DMS 273 treated with DMSO at 0.1 percent for 48 hours (cell line): ENCODE measurements around the gene OLFM3.

ENCODE experiments used
- DNase-seq: peaks from one replicate; lab custom pipeline; 2025; lab: John Stamatoyannopoulos, UW

The OLFM3 gene

DNA sequence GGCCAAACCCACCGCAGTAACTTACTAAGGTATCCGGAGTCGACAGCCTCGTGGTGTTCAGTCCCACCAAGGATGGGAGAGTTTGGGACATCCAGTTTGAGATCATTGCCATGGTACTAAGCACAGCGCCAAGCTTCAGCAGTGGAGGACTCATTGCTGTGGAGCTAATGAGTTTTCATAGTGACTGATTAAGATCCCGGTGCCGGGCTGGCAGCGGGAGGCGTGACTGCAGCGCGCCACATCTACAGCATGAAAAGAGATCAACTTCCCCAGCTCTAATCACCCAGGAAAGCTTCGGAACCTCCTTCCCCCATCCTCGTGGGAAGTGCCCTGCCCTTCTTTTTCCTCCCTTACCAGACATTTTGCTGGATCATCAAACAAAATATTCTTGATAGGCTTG, 149.9 kb downstream of the OLFM3 start:
- no peak for DNase-seq

DNA sequence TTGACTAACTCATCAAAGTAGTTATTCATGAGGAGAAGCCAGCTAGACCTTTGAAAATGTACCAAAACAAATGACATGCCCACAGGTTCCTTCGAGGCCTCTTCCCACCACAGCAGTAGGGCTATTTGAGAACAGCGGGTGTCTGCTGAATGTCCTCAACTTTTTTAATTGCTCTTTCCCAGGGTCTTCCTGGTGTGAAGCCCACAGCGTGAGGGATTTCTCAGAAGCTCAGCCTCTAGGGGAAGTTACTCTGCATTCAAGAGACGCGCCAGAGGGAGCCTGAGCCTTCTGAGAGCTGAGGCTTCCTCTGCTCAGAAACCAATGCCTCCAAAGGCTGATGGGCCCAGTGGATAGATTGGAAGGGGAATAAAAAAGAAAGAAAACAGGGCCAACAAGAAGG, 153.6 kb downstream of the OLFM3 start:
- no peak for DNase-seq

DNA sequence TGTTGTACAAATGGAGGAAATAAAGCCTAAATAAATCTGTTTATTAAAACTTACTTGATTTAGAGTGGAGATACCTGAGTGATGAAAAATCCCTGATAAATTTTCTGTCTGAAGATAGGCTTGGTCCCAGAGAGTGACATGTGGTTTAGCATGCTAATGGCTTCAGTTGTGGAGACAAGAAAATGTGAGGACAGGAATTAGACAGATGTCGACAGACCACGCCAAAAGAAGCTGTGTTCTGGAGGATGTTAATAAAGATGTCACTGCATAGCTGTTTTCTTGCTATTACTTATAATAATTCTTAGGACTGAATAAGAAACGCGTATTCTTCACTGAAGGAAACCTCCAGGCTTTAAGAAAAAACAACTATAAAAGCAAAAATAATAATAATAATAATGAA, 154.9 kb downstream of the OLFM3 start:
- no peak for DNase-seq

DNA sequence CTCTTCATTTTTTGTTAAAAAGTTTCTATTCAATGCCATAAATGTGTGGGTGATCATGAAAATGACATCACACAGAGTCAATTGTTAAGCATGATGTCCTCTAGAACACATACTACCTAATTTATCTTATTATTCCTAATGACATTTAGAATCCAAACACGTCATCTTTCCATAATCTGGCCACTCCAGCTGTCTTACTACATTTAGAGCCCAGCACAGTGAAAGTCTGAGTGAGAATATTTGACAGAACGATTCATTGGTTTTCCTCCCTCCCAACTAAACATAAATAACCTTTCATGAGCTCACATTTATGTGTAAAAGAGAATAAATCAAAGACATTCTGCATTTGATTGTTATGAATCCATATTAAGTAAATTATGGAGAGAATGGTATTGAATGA, 160.7 kb downstream of the OLFM3 start:
- no peak for DNase-seq

DNA sequence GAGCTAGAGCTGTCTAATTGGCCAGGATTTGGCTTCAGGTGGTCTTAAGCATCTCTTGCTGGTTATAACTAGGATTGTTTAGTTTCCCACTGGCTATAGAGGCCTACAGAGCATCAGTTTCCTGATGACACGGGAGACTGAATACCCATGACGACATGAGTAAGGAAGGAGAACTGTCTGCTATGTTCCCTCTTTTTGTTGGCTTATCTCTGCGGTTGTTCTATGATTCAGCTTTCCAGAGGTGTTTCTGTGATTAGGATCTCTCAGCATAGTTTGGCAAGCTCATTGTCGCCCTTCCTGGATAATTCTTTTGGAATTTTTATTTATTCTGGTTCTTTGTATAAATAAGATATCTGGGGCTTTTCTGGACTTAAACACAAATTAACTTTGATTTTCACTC, 163.4 kb downstream of the OLFM3 start:
- DNase-seq, result no peak

DNA sequence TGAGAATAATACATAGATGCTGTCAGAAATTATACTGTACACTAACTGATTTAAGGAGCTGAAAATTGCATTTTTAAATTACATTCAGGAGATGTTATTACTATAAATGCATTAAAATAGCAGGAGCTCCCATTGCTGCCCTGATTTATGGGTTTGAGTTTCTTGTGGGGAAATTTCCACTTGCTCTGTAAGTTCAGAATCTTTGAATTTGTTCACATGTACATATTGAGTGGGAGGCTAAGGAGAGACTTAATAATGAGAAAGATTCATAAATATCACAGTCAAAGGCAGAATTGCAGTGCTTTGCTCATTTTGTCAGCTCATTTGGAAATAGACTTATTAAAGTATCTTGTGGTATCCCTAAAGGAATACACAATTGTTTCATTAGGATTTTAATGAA, 170.3 kb downstream of the OLFM3 start:
- no peak for DNase-seq

DNA sequence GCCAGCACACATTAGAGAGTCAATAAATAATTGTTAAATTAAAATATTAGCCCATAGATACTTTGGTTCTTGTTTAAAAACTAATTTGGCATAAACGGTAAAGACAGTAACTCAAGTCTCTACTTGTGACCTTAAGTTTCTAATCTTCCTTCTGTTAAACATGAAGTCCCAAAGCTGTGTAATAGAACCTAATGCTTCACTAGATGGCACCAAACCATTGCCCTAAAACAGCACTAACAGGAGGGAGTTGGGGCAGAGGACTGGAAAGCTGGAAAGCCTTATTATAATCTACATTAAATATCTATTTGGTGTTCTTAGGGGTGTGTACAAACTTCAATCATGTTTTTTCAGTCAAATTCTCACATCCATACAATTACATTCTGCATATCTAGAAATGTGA, 176.7 kb downstream of the OLFM3 start:
- no peak for DNase-seq

DNA sequence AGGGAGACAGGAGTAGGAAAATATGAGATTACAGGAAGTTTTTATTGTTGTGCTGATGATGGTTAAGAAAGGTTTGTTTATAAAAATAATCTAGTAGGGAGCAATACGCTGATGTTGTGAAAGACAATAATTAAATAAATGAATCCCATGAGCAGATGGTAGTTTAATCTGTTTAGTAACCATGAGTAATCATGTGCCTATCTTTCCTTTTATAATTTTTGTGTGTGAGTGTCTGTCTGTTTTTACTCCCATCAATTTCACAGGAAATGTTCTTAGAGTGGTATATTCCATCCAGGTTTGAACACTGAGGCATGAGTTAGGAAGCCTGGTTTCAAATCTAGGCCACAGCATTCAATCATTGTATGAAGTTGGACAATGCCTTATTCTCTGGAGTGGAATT, 180.5 kb downstream of the OLFM3 start:
- DNase-seq, result no peak

DNA sequence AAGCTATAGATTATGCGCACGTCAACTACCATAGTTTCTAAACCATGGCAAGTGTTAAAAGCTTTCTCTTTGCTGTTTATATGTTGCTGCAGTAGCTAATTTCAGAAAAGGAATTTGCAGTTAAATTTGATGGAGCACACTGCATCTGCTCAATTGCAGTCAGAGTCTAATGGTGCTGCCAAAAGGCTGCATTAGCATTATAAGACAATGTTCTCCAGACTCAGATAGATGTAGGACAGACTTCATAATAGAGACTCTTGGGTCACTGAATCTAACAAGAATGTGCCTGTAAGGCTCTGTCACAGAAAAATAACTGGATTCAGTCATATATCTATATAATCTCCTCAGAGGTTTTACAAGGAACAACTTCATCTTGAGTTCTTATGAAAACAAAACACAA, 198.3 kb downstream of the OLFM3 start:
- no peak for DNase-seq

DNA sequence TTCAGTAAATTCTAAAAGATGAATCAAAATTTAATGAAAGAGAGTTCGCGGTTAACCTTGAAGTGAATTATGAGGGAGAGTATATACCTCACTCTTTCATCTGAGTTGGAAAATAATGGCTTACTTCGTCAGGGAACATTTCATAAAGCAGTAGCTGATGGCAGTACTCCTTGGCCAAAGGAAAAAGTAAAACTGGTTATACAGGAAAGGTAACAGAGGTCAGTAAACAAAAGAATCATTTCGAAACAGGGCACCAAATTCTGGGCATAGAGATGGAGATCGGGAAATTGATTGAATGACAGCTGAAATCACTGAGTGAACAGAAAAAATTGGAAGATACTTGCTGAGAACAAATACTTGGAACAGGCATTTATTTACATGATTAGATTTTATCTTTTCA, 199.0 kb downstream of the OLFM3 start:
- DNase-seq, result no peak

DNA sequence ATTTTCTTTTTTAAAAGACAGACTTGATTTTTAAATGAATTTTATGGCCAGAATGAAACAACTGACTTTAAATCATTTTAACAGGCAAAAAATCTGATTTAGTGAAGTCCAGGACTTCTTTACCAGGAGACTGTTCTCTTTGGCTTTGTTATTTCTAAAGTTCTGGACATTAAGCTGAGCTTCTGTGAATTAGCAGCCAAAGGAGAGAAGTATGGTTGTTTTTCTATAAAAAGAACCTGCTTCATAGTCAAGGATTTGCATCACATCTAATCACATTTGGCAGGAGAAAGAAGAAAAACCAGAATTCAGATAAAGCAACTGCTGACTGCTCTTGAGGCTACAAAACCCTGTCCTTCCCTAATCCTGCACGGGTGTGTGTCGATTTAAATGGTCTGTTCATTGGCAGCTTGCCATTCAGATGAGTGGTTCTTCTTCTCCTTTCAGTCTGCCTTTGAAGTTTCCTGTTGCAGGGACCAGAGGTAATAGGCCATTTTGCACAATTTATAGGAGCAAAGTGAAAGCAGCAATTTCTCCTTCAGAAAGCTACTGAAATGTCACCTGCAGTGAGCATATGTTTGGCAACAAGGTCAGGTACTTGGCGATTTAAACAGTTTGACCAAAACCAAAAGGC, 215.4 kb downstream of the OLFM3 start:
- DNase-seq, result no peak

DNA sequence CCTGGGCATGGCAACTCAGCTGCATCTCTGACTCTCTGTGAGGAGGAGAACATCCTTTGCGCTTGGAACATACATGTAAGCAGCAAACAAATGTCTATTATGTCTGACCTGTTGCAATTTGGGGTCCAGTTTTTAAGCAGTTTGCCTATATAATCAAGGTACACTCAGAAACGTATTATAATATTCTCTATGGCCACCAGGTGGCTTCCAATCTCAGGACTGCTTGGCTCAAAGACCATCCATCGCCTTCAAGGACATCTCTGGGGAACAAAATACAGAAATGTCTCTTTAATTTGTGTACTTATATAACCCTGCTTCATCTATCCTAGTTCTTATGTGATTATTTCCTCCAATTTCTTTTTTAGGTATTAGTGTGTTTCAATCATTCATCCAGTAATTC, 227.2 kb downstream of the OLFM3 start:
- DNase-seq, result no peak

DNA sequence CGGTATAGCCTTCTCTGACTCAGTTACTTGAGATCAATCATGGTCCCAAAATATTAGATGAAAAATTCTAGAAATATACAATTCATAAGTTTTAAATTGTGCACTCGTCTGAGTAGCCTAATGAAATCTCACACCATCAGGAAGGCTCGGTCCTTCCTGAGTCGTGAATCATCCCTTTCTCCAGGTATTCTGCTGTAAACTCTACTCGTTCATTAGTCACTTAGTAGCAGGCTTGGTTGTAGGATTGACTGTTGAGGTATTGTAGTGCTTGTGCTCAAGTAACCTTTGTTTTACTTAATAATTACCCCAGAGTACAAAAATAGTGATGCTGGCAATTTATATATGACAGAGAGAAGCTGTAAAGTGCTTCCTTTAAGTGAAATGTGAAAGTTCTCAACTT, 238.7 kb downstream of the OLFM3 start:
- DNase-seq, result no peak

DNA sequence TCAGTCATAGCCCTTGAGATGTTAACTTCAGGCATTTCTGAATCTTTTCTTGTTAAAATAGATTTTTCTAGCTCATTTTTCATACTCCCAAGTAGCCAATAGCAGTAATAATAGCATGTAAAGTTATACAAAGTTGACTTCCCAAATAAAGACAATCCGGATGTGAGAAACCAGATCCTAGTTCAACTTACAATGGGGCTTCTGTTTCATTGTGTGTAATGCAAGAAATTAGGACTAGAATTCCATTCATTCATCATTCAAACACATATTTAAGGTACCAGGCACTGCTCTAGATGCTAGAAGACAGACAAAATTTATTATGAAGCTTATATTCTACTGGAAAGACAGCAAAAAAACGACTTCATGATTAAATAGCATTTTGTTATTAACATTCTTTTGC, 240.3 kb downstream of the OLFM3 start:
- no peak for DNase-seq
